HepG2 (cell line): ENCODE data around the gene SESN1. TPM values are rescaled to one million over a fixed set of nuclear protein-coding genes. Genes with fewer than 3 reads are reported as not detected.

ENCODE experiments used
- ATAC-seq: fragments of 200-7000 bp; cut with Tn5 transposase; 3 replicates; pipeline ENCODE4 v1.9.1; 2020; ENCODE audit warnings: mild to moderate bottlenecking, moderate library complexity
- BruUV-seq: library from RNA; stranded (reverse); fragments of 400-500 nt; replicated peaks from 2 replicates; lab custom pipeline; 2021; lab: Mats Ljungman, UMichigan
- CTCF ChIA-PET: fragments of 300-600 bp; formaldehyde crosslinking; extraction: SDS; loops from one replicate; lab custom pipeline; 2021; ENCODE audit warnings: low total read pairs, inconsistent platforms, low intra/inter-chr PET ratio; lab: Yijun Ruan, JAX
- POLR2A ChIA-PET: fragments of 350-600 bp; sonication (Branson Sonifier 250); formaldehyde crosslinking; loops from one replicate; lab custom pipeline; 2020; ENCODE audit warnings: antibody characterized with exemption, inconsistent platforms; lab: Yijun Ruan, JAX
- DNase-seq: peaks from one replicate; pipeline ENCODE4 v3.0.0-alpha.2; 2015; ENCODE audit warnings: low spot score
- FAIRE-seq: peaks from 3 replicates; lab custom pipeline; 2011; peaks lifted over from hg19 to GRCh38; lab: Jason Lieb, UNC
- H2AFZ ChIP-seq: one replicate; pipeline ENCODE4 v1.6.1; 2011; ENCODE audit warnings: low read length, inconsistent platforms
- H3K27ac ChIP-seq: fragments of 300-600 bp; 3 replicates; pipeline ENCODE4 v1.8.0; 2011; ENCODE audit warnings: mixed run types, mild to moderate bottlenecking, mixed read lengths, low read length, inconsistent platforms; ENCODE audit not compliant: insufficient read depth; ENCODE audit errors: extremely low read length
- H3K27me3 ChIP-seq, 2 experiments: fragments of 200-600 bp in 1 of 2; 2 replicates in 1 of 2; 3 replicates in 1 of 2; pipeline versions ENCODE4 v1.6.0 to v1.8.0; 2011; ENCODE audit warnings: low read length in 2 of 2, mild to moderate bottlenecking in 2 of 2, moderate library complexity in 2 of 2, inconsistent platforms in 1 of 2; ENCODE audit not compliant: insufficient read depth in 2 of 2, control insufficient read depth in 1 of 2
- H3K36me3 ChIP-seq, 2 experiments: fragments of 200-600 bp in 1 of 2; replicated peaks in 1 of 2; 2 replicates in 1 of 2; 3 replicates in 1 of 2; pipeline versions ENCODE4 v1.5.1 to v1.8.0; 2011; ENCODE audit warnings: low read length in 2 of 2, inconsistent platforms in 1 of 2; ENCODE audit not compliant: insufficient read depth in 2 of 2, control insufficient read depth in 1 of 2
- H3K4me1 ChIP-seq: 2 replicates; pipeline ENCODE4 v1.5.1; 2012; ENCODE audit warnings: low read length, inconsistent platforms; ENCODE audit not compliant: insufficient read depth
- H3K4me2 ChIP-seq: 2 replicates; pipeline ENCODE4 v1.6.0; 2011; ENCODE audit warnings: low read depth, low read length, inconsistent platforms
- H3K4me3 ChIP-seq, 3 experiments: fragments of 200-600 bp in 1 of 3; sonication (generic), shearing (Covaris generic) in 1 of 3; replicated peaks in 1 of 3; 2 replicates each; pipeline ENCODE4 v1.5.1; 2011 to 2016; ENCODE audit warnings: low read length in 3 of 3, inconsistent platforms in 2 of 3, low read depth in 2 of 3, mild to moderate bottlenecking in 2 of 3, control low read depth in 1 of 3, mixed read lengths in 1 of 3; ENCODE audit not compliant: insufficient read depth in 1 of 3
- H3K79me2 ChIP-seq: one replicate; pipeline ENCODE4 v1.6.1; 2011; ENCODE audit warnings: low read length, inconsistent platforms; ENCODE audit not compliant: insufficient read depth
- H3K9ac ChIP-seq: 2 replicates; pipeline ENCODE4 v1.6.0; 2011; ENCODE audit warnings: mild to moderate bottlenecking, low read depth, low read length, inconsistent platforms; ENCODE audit not compliant: insufficient read depth
- H3K9me3 ChIP-seq: 2 replicates; pipeline ENCODE4 v1.5.1; 2012; ENCODE audit warnings: mild to moderate bottlenecking, low read length
- H4K20me1 ChIP-seq: 2 replicates; pipeline ENCODE4 v1.6.0; 2011; ENCODE audit warnings: inconsistent platforms, mild to moderate bottlenecking, low read length, moderate library complexity; ENCODE audit not compliant: insufficient read depth
- ATAD3A ChIP-seq: sonication (generic); formaldehyde crosslinking; IDR thresholded peaks from 2 replicates; pipeline ENCODE4 v1.4.0; 2020; ENCODE audit warnings: missing genetic modification reagents
- ATF5 ChIP-seq: sonication (generic); formaldehyde crosslinking; IDR thresholded peaks from 2 replicates; pipeline ENCODE4 v1.4.0; 2020; ENCODE audit warnings: mild to moderate bottlenecking, low read depth, missing genetic modification reagents
- HHEX ChIP-seq: IDR thresholded peaks from 2 replicates; pipeline ENCODE4 v1.6.1; 2016; ENCODE audit warnings: control low read depth
- POGZ ChIP-seq: sonication (generic); formaldehyde crosslinking; IDR thresholded peaks from 2 replicates; pipeline ENCODE4 v1.4.0; 2020; ENCODE audit warnings: mild to moderate bottlenecking, missing genetic modification reagents
- RFXANK ChIP-seq: IDR thresholded peaks from 2 replicates; pipeline ENCODE4 v1.6.1; 2016
- RNF219 ChIP-seq: sonication (generic); formaldehyde crosslinking; IDR thresholded peaks from 2 replicates; pipeline ENCODE4 v1.5.0; 2020; ENCODE audit warnings: mild to moderate bottlenecking, missing genetic modification reagents
- ZNF282 ChIP-seq: fragments of 450-650 bp; IDR thresholded peaks from 2 replicates; pipeline ENCODE4 v1.6.1; 2018; ENCODE audit not compliant: partially characterized antibody
- ZNF331 ChIP-seq: sonication (generic); formaldehyde crosslinking; IDR thresholded peaks from 2 replicates; pipeline ENCODE4 v1.4.0; 2020; ENCODE audit warnings: missing genetic modification reagents
- WGBS: methylation state at CpG from one replicate; pipeline ENCODE4 v1.1.6; 2017; ENCODE audit warnings: low lambda C conversion rate; 5-methylcytosine and 5-hydroxymethylcytosine counted together
- in situ Hi-C: cut with HindIII; loops from 2 replicates; pipeline ENCODE4 v1.10.0; 2017; ENCODE audit warnings: low pct_unique_long_range_greater_than_20kb; ENCODE audit not compliant: extremely low pct_ligation_motif_present
- intact Hi-C: fragments of 100-400 bp; cut with micrococcal nuclease; formaldehyde crosslinking; loops from one replicate; pipeline ENCODE4 v1.10.0; 2022; ENCODE audit not compliant: unreplicated experiment
- polyA plus RNA-seq, 8 experiments: library from polyadenylated mRNA; depleted of rRNA in 3 of 8; stranded (reverse) in 7 of 8; unstranded in 1 of 8; fragments of >200 nt; fragmentation: Illumina TruSeq in 4 of 8; extraction: Trizol in 4 of 8; gene quantifications; 2 replicates each; pipeline versions ENCODE4 v1.2.1 to v1.2.3, GENCODE V29; 2011 to 2016; ENCODE audit warnings: low read depth in 4 of 8, missing spikeins in 1 of 8, mixed read lengths in 1 of 8; ENCODE audit not compliant: insufficient read depth in 1 of 8
- total RNA-seq, 5 experiments: library from RNA; depleted of rRNA; stranded (reverse); fragments of >200 nt; fragmentation: Illumina TruSeq; extraction: Trizol; gene quantifications; 2 replicates each; pipeline ENCODE4 v1.2.3, GENCODE V29; 2016; ENCODE audit warnings: low read depth in 1 of 5

SESN1 gene
- total and polyA plus RNA-seq, 2 of the 13 experiments (the other 11 are each of a cell fraction or from before 2014, with no cell fraction given), result 24.9 to 44.7 TPM

- TF ChIP-seq ATF5 (CRISPR knock-in tag), result no peak
Observed at GRCh38 chr6:109097661-109098060, 3.0 kb upstream of the SESN1 start (continued).

GRCh38 chr6:109096208-109096607 is 1.6 kb upstream of the SESN1 start:
- POLR2A ChIA-PET, result interaction anchor here (1.1 to 2.4 kb wide), 3 partner anchors 126 to 536 kb away, joined by 3 to 13 read pairs (median 3); partner anchors contain the start of gene FOXO3
- ATAC-seq (no peak), FAIRE-seq (no peak), DNase-seq (no peak)
- peaks cover 35% of the 10 kb centered on the region for H3K4me1 ChIP-seq
- no TSS peak for BruUV-seq
- H3K9ac ChIP-seq, result peak overlapping the region; percentile 89
- peak overlapping the region; percentile 74 to 98 (median 89) for H3K4me3 ChIP-seq
- in situ Hi-C loops, result no loop called here
- peaks cover 12% of the 10 kb centered on the region for H4K20me1 ChIP-seq
- TF ChIP-seq ATAD3A (no peak), ZNF331 (CRISPR knock-in tag) (no peak), POGZ (CRISPR knock-in tag) (no peak), RFXANK (CRISPR knock-in tag) (no peak), HHEX (CRISPR knock-in tag) (no peak), RNF219 (CRISPR knock-in tag) (no peak), ZNF282 (no peak)
- no peaks in the 10 kb centered on the region for H3K36me3 ChIP-seq
- no peaks in the 10 kb centered on the region for H3K9me3 ChIP-seq
- WGBS, result 33% methylated on average over 6 of the region's 6 CpGs
- H3K79me2 ChIP-seq, result peaks cover 39% of the 10 kb centered on the region
- no peaks in the 10 kb centered on the region; a peak in 1 of 5 replicates for H3K27me3 ChIP-seq
- intact Hi-C loops, result loop anchor here (5.0 kb wide), 1 partner anchor 286 kb away; the partner anchor contains the start of gene CD164
- peak overlapping the region; percentile 44 for H2AFZ ChIP-seq
- CTCF ChIA-PET, result no interaction called here
- peak overlapping the region; percentile 96 for H3K27ac ChIP-seq
- H3K4me2 ChIP-seq, result peak overlapping the region; percentile 86
